HUES6 (cell line): ENCODE measurements around the gene PGM2.

Experiments used
- H3K27ac ChIP-seq: 2 replicates; pipeline ENCODE4 v1.7.0; 2013; ENCODE audit warnings: low read depth, mild to moderate bottlenecking, low read length, inconsistent platforms
- H3K27me3 ChIP-seq: 2 replicates; pipeline ENCODE4 v1.6.1; 2013; ENCODE audit warnings: low read length; ENCODE audit not compliant: control insufficient read depth, insufficient read depth
- H3K36me3 ChIP-seq: 2 replicates; pipeline ENCODE4 v1.6.1; 2013; ENCODE audit warnings: low read length; ENCODE audit not compliant: control insufficient read depth, insufficient read depth
- H3K4me1 ChIP-seq: 2 replicates; pipeline ENCODE4 v1.6.1; 2013; ENCODE audit warnings: low read length; ENCODE audit not compliant: control insufficient read depth, insufficient read depth
- H3K4me3 ChIP-seq: 2 replicates; pipeline ENCODE4 v1.5.1; 2013; ENCODE audit warnings: low read depth, low read length
- H3K9ac ChIP-seq: one replicate; pipeline ENCODE4 v1.6.1; 2013; ENCODE audit warnings: mild to moderate bottlenecking, low read length
- H3K9me3 ChIP-seq: 2 replicates; pipeline ENCODE4 v1.6.1; 2013; ENCODE audit warnings: low read depth, low read length; ENCODE audit not compliant: control insufficient read depth, insufficient read depth

PGM2 gene

DNA sequence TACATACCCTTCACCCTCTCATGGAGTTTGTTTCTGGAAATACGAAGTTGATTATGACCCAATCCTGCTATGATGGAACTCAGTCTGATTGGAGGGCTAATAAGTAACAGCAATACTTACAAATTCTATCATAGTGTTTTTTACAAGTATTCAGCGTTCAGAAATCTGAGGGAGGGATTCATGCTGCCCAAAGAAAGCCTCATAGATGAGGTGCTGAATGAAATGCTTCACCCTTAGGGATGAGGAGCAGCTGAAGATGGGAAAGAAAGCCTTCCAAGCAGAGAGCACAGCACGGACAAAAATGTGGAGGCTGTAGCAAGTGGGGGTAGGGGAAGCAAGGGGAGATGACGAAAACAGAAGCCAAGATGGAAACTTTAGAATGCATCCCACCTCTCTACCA lies 36.5 kb downstream of the PGM2 start:
- Histone ChIP-seq H3K4me1 (no peaks in the 10 kb centered on the region), H3K27ac (no peak overlapping the region), H3K36me3 (peaks cover 22% of the 10 kb centered on the region), H3K9ac (no peak overlapping the region), H3K9me3 (no peaks in the 10 kb centered on the region), H3K27me3 (no peaks in the 10 kb centered on the region), H3K4me3 (no peak overlapping the region)

DNA sequence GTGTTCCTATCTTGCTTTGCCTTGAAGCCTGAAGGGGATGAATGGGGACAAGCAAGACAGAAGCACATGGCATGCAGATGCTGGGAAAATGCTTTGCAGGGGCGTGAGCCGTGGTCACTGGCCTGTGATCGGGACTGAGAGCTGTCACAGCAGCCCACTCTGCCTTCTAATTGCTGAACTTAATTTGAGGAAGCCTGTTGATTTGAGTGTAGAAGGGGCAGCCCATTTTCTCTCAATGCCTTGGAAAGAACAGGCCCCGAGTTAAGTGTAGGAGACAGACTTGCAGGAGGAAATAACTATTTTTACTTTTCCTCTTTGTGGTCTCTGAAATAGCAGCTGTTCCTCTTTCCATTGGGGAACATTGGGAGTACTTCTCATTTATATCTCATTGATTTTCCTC lies 38.3 kb downstream of the PGM2 start:
- H3K4me3 ChIP-seq = no peak overlapping the region
- no peaks in the 10 kb centered on the region for H3K4me1 ChIP-seq
- no peaks in the 10 kb centered on the region for H3K27me3 ChIP-seq
- no peaks in the 10 kb centered on the region for H3K9me3 ChIP-seq
- H3K36me3 ChIP-seq = peaks cover 19% of the 10 kb centered on the region
- no peak overlapping the region for H3K27ac ChIP-seq
- no peak overlapping the region for H3K9ac ChIP-seq

DNA sequence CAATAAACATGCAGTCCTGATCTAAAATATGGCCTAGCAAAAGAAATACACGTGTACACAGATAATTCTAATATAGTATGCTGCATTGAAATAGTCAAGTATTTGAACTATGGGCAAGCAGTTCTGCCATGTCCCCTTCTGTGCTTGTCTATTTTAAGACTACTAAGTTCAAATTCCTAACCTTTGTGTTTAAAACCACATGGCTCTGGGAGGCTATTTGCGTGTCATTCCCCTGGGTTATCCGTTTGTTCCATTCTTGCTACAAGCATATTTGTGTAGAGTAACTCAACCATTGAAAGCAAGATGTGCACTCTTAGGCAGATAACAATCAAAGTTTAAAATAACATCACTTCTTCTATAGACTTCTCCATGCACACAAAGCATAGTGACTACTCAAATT lies 39.0 kb downstream of the PGM2 start:
- peaks cover 19% of the 10 kb centered on the region for H3K36me3 ChIP-seq
- no peak overlapping the region for H3K9ac ChIP-seq
- H3K27ac ChIP-seq = no peak overlapping the region
- no peaks in the 10 kb centered on the region for H3K27me3 ChIP-seq
- H3K4me3 ChIP-seq = no peak overlapping the region
- H3K4me1 ChIP-seq = no peaks in the 10 kb centered on the region
- H3K9me3 ChIP-seq = no peaks in the 10 kb centered on the region

- Histone ChIP-seq H3K27me3 (no peaks in the 10 kb centered on the region), H3K9me3 (no peaks in the 10 kb centered on the region), H3K4me1 (no peaks in the 10 kb centered on the region), H3K27ac (no peak overlapping the region), H3K9ac (no peak overlapping the region), H3K4me3 (no peak overlapping the region), H3K36me3 (peaks cover 13% of the 10 kb centered on the region)
Observed at GRCh38 chr4:37867102-37867501, 40.6 kb downstream of the PGM2 start.

- no peaks in the 10 kb centered on the region for H3K27me3 ChIP-seq
- H3K9ac ChIP-seq = no peak overlapping the region
- peaks cover 7% of the 10 kb centered on the region for H3K36me3 ChIP-seq
- H3K4me3 ChIP-seq = no peak overlapping the region
- H3K4me1 ChIP-seq = no peaks in the 10 kb centered on the region
- no peaks in the 10 kb centered on the region for H3K9me3 ChIP-seq
- H3K27ac ChIP-seq = no peak overlapping the region
Observed at GRCh38 chr4:37868238-37868637, 41.8 kb downstream of the PGM2 start.

GRCh38 chr4:37872310-37872988 lies 46.0 kb downstream of the PGM2 start:
- Histone ChIP-seq H3K4me3 (no peak overlapping the region), H3K9ac (no peak overlapping the region), H3K4me1 (no peaks in the 10 kb centered on the region), H3K36me3 (no peaks in the 10 kb centered on the region), H3K27ac (no peak overlapping the region), H3K27me3 (no peaks in the 10 kb centered on the region), H3K9me3 (no peaks in the 10 kb centered on the region)

- Histone ChIP-seq H3K27me3 (no peaks in the 10 kb centered on the region), H3K4me1 (no peaks in the 10 kb centered on the region), H3K9me3 (no peaks in the 10 kb centered on the region), H3K9ac (no peak overlapping the region), H3K27ac (no peak overlapping the region), H3K4me3 (no peak overlapping the region), H3K36me3 (no peaks in the 10 kb centered on the region)
Observed at GRCh38 chr4:37873386-37873785, 46.9 kb downstream of the PGM2 start.

- H3K4me1 ChIP-seq = no peaks in the 10 kb centered on the region
Observed at GRCh38 chr4:37876156-37876555, 49.7 kb downstream of the PGM2 start.

DNA sequence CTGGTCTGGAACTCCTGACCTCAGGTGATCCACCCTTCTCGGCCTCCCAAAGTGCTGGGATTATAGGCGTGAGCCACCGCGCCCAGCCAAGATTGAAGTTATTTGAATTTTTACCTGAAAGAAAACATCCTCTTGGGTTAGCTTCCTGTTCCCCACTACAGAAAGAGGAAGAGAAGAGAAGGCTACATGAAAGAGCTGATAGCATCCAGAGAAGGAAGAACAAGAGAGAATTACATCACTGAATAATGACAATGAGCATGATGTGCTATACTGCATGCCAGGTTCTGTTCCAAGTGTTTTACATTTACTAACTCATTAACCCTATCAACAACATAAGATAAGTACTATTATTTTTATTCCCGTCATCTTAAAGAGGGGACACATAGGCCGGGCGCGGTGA lies 52.9 kb downstream of the PGM2 start:
- Histone ChIP-seq H3K36me3 (no peaks in the 10 kb centered on the region), H3K9me3 (no peaks in the 10 kb centered on the region), H3K4me3 (no peak overlapping the region), H3K4me1 (no peaks in the 10 kb centered on the region), H3K9ac (no peak overlapping the region), H3K27me3 (no peaks in the 10 kb centered on the region), H3K27ac (no peak overlapping the region)

More at GRCh38 chr4:37876156-37876555, 49.7 kb downstream of the PGM2 start:
- no peak overlapping the region for H3K4me3 ChIP-seq
- H3K36me3 ChIP-seq = no peaks in the 10 kb centered on the region
- H3K27me3 ChIP-seq = no peaks in the 10 kb centered on the region
- no peak overlapping the region for H3K27ac ChIP-seq
- no peaks in the 10 kb centered on the region for H3K9me3 ChIP-seq
- no peak overlapping the region for H3K9ac ChIP-seq

DNA sequence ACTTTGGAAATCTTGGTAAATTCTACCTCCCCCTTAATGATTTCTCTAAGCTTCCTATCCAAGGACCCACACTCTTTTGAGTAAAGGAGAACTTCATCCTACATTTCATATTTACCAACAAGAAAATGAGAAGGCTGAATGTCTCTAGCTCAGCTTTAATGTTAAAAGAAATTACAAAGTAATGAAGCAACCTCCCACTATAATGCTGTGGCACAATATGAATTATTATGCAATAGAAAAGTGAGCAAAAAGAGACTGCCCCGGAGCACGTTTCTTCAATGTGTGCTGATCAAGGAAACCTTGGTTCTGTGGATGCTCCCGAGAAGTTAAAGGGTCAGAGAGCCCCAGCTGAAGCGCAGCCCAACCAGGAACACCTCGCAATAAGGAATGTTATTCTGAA lies 55.3 kb downstream of the PGM2 start:
- Histone ChIP-seq H3K27me3 (peaks cover 5% of the 10 kb centered on the region), H3K9me3 (no peaks in the 10 kb centered on the region), H3K27ac (no peak overlapping the region), H3K4me3 (no peak overlapping the region), H3K36me3 (no peaks in the 10 kb centered on the region), H3K9ac (no peak overlapping the region), H3K4me1 (no peaks in the 10 kb centered on the region)

DNA sequence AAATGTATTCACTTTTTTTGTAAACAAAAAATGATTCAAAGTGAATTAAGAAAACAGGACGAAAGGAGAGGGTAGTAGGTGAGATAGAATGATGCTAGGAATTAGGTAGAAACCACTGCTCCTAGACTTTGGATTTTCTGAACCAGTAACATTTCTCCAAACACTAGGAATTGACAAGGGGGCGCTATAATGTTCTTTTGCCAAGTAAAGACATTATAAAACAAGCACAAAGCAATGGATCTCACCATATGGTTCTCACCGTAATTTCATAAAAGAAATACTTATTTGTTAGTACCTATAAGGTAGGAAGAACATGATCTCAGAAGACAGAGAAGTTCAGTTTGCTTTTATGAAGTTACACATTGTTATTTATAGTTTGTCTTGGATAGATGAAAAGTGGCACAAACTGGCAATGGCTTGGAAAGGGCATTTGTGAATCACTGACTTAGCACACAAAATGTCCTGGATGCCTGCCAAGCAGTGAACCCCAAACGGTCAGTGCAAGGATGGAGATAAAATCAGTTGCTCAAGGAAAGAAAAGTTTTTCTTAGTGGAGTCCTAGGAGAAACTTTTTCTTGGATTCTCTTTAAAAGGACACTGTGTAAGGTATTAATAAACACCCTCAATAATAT lies 56.3 kb downstream of the PGM2 start:
- Histone ChIP-seq H3K27me3 (peaks cover 13% of the 10 kb centered on the region), H3K9ac (no peak overlapping the region), H3K36me3 (no peaks in the 10 kb centered on the region), H3K4me3 (no peak overlapping the region), H3K27ac (no peak overlapping the region), H3K4me1 (no peaks in the 10 kb centered on the region), H3K9me3 (no peaks in the 10 kb centered on the region)
